ENCODE results near the gene ACP1. TPM values are rescaled to one million over a fixed set of nuclear protein-coding genes. Genes with fewer than 3 reads are reported as not detected.

The ACP1 gene
- total RNA-seq, 4 donors from 2014 or later, result 54.0 to 81.5 (median 73.8) TPM

DNA sequence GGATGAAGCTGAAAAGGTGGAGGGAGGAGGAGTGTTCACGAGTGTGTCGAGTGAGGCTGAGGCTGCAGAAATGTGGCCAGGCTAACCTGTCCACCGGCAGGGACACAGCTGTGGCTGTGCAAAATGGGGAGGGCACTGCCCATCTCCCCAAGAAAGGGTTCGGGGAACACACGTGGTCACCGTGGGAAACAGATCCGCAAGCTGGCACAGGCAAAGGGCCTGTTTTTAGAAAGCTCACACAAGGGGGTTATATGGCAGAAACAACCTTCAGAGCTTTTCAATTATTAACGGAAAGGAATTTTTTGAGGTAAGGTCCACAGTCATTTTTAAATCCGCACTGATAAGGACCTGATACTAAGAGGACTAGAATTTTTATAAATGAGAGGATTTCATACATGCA lies 36.6 kb upstream of the ACP1 start:
- H3K9me3 ChIP-seq, result no peaks in the 10 kb centered on the region
- H3K4me3 ChIP-seq, result no peak overlapping the region
- no peaks in the 10 kb centered on the region for H3K4me1 ChIP-seq
- no peak for TF ChIP-seq POLR2AphosphoS5 (IDR thresholded peaks at IDR 0.05)
- no peak for TF ChIP-seq EP300 (IDR thresholded peaks at IDR 0.05)
- TF ChIP-seq, protein P1, sequence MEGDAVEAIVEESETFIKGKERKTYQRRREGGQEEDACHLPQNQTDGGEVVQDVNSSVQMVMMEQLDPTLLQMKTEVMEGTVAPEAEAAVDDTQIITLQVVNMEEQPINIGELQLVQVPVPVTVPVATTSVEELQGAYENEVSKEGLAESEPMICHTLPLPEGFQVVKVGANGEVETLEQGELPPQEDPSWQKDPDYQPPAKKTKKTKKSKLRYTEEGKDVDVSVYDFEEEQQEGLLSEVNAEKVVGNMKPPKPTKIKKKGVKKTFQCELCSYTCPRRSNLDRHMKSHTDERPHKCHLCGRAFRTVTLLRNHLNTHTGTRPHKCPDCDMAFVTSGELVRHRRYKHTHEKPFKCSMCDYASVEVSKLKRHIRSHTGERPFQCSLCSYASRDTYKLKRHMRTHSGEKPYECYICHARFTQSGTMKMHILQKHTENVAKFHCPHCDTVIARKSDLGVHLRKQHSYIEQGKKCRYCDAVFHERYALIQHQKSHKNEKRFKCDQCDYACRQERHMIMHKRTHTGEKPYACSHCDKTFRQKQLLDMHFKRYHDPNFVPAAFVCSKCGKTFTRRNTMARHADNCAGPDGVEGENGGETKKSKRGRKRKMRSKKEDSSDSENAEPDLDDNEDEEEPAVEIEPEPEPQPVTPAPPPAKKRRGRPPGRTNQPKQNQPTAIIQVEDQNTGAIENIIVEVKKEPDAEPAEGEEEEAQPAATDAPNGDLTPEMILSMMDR (IDR thresholded peaks at IDR 0.05), result no peak
- TF ChIP-seq POLR2A (IDR thresholded peaks at IDR 0.05; ENCODE audit: low read depth), result no peak
- peaks cover 10 to 88% (median 47%) of the 10 kb centered on the region in 4 donors for H3K36me3 ChIP-seq
- intact Hi-C loops (cut with DNase I), result no loop called here
- H3K27ac ChIP-seq (replicated peaks in 1 of 4), result no peak overlapping the region
- no peaks in the 10 kb centered on the region for H3K27me3 ChIP-seq
- no peak for DNase-seq (ENCODE audit: extremely low spot score)
- 95% methylated on average over 9 of the region's 9 CpGs for WGBS

DNA sequence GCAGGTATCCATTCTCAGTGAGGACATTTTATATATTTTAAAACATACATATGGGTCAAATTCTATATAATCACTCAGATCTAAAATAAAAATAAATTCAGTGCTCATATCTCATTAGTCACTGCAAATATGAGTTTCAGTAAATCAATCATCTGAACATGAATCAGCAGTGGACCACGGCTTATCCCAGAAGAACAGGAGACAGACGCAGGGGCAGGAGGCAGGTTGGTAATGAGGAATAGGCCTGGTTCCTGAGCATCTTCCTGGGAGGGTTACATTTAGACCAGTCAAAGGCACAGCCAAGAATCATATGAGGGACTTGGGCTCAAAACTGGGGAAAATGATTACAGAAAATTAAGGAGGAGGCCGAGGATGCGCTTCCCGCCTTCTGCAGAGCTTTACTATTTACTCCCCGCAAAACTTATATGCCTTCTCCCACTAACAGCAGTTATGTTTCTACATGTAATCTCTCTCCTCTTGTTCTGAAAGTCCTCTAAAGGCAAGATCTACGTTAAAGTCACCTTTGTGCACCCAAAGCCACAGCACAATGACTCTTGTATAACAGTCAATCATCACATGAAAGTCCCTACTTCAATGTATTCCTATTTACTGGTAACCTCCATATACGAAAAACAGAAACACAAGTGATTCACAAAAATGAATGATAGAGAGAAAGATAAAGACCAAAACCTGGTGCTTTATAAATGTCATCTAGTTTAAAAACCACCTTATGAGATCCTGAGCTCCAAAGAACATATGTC lies 36.0 kb upstream of the ACP1 start:
- WGBS, result 91% methylated on average over 8 of the region's 8 CpGs
- Histone ChIP-seq H3K4me3 (no peak overlapping the region), H3K27me3 (no peaks in the 10 kb centered on the region), H3K27ac (replicated peaks in 1 of 4) (no peak overlapping the region), H3K4me1 (no peaks in the 10 kb centered on the region), H3K9me3 (no peaks in the 10 kb centered on the region), H3K36me3 (peaks cover 10 to 82% (median 44%) of the 10 kb centered on the region in 4 donors)
- DNase-seq (ENCODE audit: extremely low spot score), result no peak
- no peak for TF ChIP-seq POLR2AphosphoS5 (IDR thresholded peaks at IDR 0.05)
- no peak for TF ChIP-seq POLR2A (IDR thresholded peaks at IDR 0.05; ENCODE audit: low read depth)
- TF ChIP-seq, protein P1 (IDR thresholded peaks at IDR 0.05), result no peak
- TF ChIP-seq EP300 (IDR thresholded peaks at IDR 0.05), result no peak
- intact Hi-C loops (cut with DNase I), result no loop called here

DNA sequence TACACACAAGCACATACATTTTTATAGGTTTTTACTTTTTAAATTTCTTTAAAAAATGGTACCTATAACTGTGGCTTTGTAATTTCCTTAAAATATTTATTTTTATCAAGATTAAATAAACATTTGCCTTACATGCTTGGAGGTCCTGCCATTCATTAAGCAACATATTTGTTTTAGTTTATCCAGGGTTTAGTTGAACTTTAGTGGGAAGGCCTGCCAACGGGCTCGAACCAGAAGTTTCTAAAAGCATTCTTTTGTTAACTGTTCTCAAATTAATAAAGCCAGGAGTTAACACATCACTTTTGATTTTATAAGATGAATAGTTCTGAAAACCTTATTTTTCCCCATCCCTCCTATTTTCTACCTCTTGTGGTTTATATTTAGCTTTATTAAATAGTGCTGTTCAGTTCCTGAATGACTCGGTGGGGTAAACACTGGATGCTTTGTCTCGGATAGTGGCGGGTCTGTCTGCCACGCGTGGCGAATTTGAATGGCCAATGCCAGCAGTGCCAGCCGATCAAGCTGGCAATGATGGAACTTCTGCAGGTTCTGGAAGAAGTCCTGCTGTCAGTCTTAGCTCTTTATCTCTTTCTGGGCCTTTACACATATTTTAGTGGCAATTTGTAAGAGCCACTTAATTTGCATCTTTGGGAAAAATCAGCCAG lies 33.1 kb upstream of the ACP1 start:
- peaks cover 10 to 54% (median 32%) of the 10 kb centered on the region in 4 donors for H3K36me3 ChIP-seq
- H3K27me3 ChIP-seq, result no peaks in the 10 kb centered on the region
- intact Hi-C loops (cut with DNase I), result no loop called here
- H3K4me1 ChIP-seq, result no peaks in the 10 kb centered on the region
- no peak overlapping the region for H3K27ac ChIP-seq (replicated peaks in 1 of 4)
- no peak for DNase-seq (ENCODE audit: extremely low spot score)
- WGBS, result 80% methylated on average over 9 of the region's 9 CpGs
- TF ChIP-seq, protein P1 (IDR thresholded peaks at IDR 0.05), result no peak
- TF ChIP-seq POLR2AphosphoS5 (IDR thresholded peaks at IDR 0.05) (no peak), POLR2A (IDR thresholded peaks at IDR 0.05; ENCODE audit: low read depth) (no peak), EP300 (IDR thresholded peaks at IDR 0.05) (no peak)
- H3K9me3 ChIP-seq, result no peaks in the 10 kb centered on the region
- H3K4me3 ChIP-seq, result no peak overlapping the region

DNA sequence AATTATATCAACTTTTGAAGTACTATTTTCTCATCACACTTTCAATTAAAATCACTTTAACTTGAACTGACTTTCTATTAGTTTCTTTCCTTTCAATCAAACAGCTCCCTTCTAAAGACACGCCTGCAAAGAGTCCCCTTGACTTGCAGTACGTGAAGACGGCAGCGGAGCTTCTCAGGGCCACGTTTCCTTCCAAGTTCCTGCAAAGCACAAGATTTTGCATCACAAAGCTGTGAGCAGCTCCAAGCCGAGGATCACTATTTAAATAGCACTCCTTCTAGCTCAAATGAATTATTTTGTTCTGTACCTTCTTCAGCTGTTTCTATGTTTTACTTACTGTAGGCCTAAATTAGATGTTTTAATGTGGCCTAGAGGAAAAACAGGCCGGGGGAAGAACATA lies 31.7 kb upstream of the ACP1 start:
- 85% methylated on average over 7 of the region's 7 CpGs for WGBS
- intact Hi-C loops (cut with DNase I), result no loop called here
- Histone ChIP-seq H3K27ac (replicated peaks in 1 of 4) (no peak overlapping the region), H3K36me3 (peaks cover 10 to 45% (median 25%) of the 10 kb centered on the region in 4 donors), H3K4me3 (no peak overlapping the region), H3K9me3 (no peaks in the 10 kb centered on the region), H3K27me3 (no peaks in the 10 kb centered on the region), H3K4me1 (no peaks in the 10 kb centered on the region)
- no peak for TF ChIP-seq EP300 (IDR thresholded peaks at IDR 0.05)
- TF ChIP-seq, protein P1 (IDR thresholded peaks at IDR 0.05), result no peak
- DNase-seq (ENCODE audit: extremely low spot score), result no peak

Data from esophagus muscularis mucosa (tissue), 4 donors.